ENCODE results near the gene NXNL1.

DNA sequence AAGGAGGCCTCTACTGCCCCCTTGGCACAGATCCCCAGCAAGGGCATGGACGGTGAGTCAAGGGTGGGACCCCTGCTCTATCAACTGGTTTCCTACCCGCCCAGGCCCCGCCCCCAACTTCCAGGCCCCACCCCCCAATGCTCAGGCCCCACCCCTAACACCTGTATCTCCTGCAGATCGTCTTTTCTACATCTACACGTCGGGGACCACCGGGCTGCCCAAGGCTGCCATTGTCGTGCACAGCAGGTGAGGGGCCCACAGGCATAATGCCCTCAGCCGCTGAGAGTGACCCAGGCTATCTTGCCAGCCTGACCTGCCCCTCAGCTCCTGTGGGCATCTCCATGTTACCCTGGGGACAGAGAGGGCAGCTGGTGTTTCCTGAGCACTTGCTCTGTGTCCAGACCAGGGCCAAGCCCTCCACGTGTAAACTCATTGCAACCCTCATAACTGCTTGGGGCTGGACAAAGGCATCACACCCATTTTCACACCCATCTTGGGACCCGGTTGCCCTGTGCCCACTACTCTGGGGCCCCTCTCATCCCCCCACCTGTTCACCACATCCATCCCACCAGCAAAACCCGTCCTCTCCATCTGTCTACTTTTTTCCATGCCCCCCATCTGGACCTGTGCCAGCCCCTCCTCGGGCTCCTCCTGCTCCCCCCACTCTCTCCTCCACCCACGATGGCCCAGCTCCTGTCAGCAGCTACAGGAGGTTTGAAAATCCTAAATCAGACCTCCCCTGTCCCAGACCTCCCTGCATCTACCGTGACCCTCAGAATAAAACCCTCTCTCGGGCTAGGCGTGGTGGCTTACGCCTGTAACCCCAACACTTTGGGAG, 26.8 kb upstream of the NXNL1 start:
- TF ChIP-seq SRF (IDR thresholded peaks at IDR 0.05; ENCODE audit: low read depth), result no peak
- TF ChIP-seq EZH2phosphoT487 (IDR thresholded peaks at IDR 0.05; ENCODE audit: borderline replicate concordance), result no peak
- TF ChIP-seq POLR2A (IDR thresholded peaks at IDR 0.05; ENCODE audit: borderline replicate concordance, extremely low read depth, insufficient read depth, insufficient read length), result no peak
- TF ChIP-seq, protein P1, sequence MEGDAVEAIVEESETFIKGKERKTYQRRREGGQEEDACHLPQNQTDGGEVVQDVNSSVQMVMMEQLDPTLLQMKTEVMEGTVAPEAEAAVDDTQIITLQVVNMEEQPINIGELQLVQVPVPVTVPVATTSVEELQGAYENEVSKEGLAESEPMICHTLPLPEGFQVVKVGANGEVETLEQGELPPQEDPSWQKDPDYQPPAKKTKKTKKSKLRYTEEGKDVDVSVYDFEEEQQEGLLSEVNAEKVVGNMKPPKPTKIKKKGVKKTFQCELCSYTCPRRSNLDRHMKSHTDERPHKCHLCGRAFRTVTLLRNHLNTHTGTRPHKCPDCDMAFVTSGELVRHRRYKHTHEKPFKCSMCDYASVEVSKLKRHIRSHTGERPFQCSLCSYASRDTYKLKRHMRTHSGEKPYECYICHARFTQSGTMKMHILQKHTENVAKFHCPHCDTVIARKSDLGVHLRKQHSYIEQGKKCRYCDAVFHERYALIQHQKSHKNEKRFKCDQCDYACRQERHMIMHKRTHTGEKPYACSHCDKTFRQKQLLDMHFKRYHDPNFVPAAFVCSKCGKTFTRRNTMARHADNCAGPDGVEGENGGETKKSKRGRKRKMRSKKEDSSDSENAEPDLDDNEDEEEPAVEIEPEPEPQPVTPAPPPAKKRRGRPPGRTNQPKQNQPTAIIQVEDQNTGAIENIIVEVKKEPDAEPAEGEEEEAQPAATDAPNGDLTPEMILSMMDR (IDR thresholded peaks at IDR 0.05 in 2 of 3, conservative IDR thresholded peaks at IDR 0.05 in 1 of 3; ENCODE audit: borderline replicate concordance in 1 of 3, insufficient read depth in 1 of 3, low read depth in 2 of 3, low read length in 2 of 3), result no peak
- no peak for TF ChIP-seq RAD21 (IDR thresholded peaks at IDR 0.05; ENCODE audit: low read depth)
- TF ChIP-seq FOSL1 (IDR thresholded peaks at IDR 0.05; ENCODE audit: low read depth), result no peak
- TF ChIP-seq ZNF274 (IDR thresholded peaks at IDR 0.05; ENCODE audit: low read depth, low read length), result no peak
- no peak for TF ChIP-seq EGR1 (IDR thresholded peaks at IDR 0.05; ENCODE audit: low read depth)
- no peak for TF ChIP-seq EZH2 (IDR thresholded peaks at IDR 0.05)
